Measurements from ENCODE around the gene C1orf52. TPM values are rescaled to one million over a fixed set of nuclear protein-coding genes. Genes with fewer than 3 reads are reported as not detected.

C1orf52 gene
- total and polyA plus RNA-seq, 9 of the 15 experiments (the other 6 are each of a cell fraction or from before 2014, with no cell fraction given): 17.0 to 38.5 (median 33.0) TPM

GRCh38 chr1:85201340-85202091, 57.9 kb downstream of the C1orf52 start (continued):
- TF ChIP-seq HNRNPUL1 (IDR thresholded peaks at IDR 0.05; ENCODE audit: low read length) (no peak), RBM34 (IDR thresholded peaks at IDR 0.05; ENCODE audit: borderline replicate concordance, insufficient read depth, low read length) (no peak), ZNF551 (CRISPR knock-in tag; IDR thresholded peaks at IDR 0.05) (no peak)

GRCh38 chr1:85200463-85201339, 58.8 kb downstream of the C1orf52 start, which contains the start of gene SYDE2:
TSS of gene SYDE2 (minus strand) at chr1:85201016. CDS start at chr1:85200996, 20 bp downstream.
- Histone ChIP-seq H2AFZ (ENCODE audit: low read depth, low read length) (peak within 1 kb of the TSS; percentile 93), H3K4me1 (replicated peaks in 1 of 2; ENCODE audit: control insufficient read depth in 2 of 2, insufficient read depth in 2 of 2, low read length in 2 of 2) (peaks cover 5 to 17% of the 10 kb centered on the region in 2 experiments; a peak in 4 of 5 replicates), H3K79me2 (ENCODE audit: control insufficient read depth, insufficient read depth, low read length) (peaks cover 47% of the 10 kb centered on the region), H4K20me1 (replicated peaks; ENCODE audit: control insufficient read depth, insufficient read depth, low read length) (no peaks in the 10 kb centered on the region), H3K9ac (ENCODE audit: insufficient read depth in 1 of 2, low read depth in 2 of 2, low read length in 2 of 2) (peak within 1 kb of the TSS; percentile 78 to 92), H3K4me3 (peak within 1 kb of the TSS; percentile 68), H3K27me3 (ENCODE audit: control insufficient read depth in 2 of 2, insufficient read depth in 2 of 2, low read length in 2 of 2) (no peaks in the 10 kb centered on the region), H3K9me3 (replicated peaks; ENCODE audit: control insufficient read depth, insufficient read depth, low read depth, low read length) (no peaks in the 10 kb centered on the region), H3K27ac (ENCODE audit: extremely low read depth, low read depth, low read length) (peak within 1 kb of the TSS; percentile 90), H3K9me1 (ENCODE audit: control insufficient read depth, insufficient read depth, low read length) (no peaks in the 10 kb centered on the region), H3K36me3 (ENCODE audit: control insufficient read depth, insufficient read depth, low read length) (no peaks in the 10 kb centered on the region), H3K4me2 (ENCODE audit: insufficient read depth, low read length) (peak within 1 kb of the TSS; percentile 81)
- ChIA-PET POLR2A (interaction anchor here (0.6 to 3.5 kb wide), 7 partner anchors 9 to 123 kb away, joined by 3 to 12 read pairs (median 4); no protein-coding TSS in a partner anchor), CTCF (ENCODE audit: low intra/inter-chr PET ratio) (no interaction called here)
- in situ Hi-C loops (cut with MboI) (no loop called here), intact Hi-C loops (cut with micrococcal nuclease) (loop anchor here (1.0 to 5.0 kb wide), 3 partner anchors 25 to 57 kb away; partner anchors contain the start of gene C1orf52)
- FAIRE-seq (no peak), ATAC-seq (peak; percentile 90), DNase-seq (ENCODE audit: extremely low read depth in 1 of 4, low spot score in 3 of 4) (peak; percentile 91 to 95 (median 92))
- BruUV-seq (replicated peaks): no TSS peak
- 2% methylated on average over 59 of the region's 99 CpGs for WGBS (ENCODE audit: insufficient coverage, low coverage, missing lambda C conversion rate)
- TF ChIP-seq KDM5B (IDR thresholded peaks at IDR 0.05; ENCODE audit: insufficient replicate concordance, low read depth, low read length) (peak; percentile 50), SRSF3 (IDR thresholded peaks at IDR 0.05; ENCODE audit: insufficient read depth, low read length) (no peak), ZNF253 (CRISPR knock-in tag; conservative IDR thresholded peaks at IDR 0.05) (no peak), MTF1 (CRISPR knock-in tag; IDR thresholded peaks at IDR 0.05; ENCODE audit: borderline replicate concordance) (no peak), SP2 (IDR thresholded peaks at IDR 0.05; ENCODE audit: extremely low read depth, low read depth, low read length, poor library complexity, severe bottlenecking) (peak; percentile 45), TEAD1 (CRISPR knock-in tag; IDR thresholded peaks at IDR 0.05) (no peak), GMEB1 (CRISPR knock-in tag; IDR thresholded peaks at IDR 0.05) (peak; percentile 59), YBX1 (IDR thresholded peaks at IDR 0.05) (no peak), NR4A1 (CRISPR knock-in tag; IDR thresholded peaks at IDR 0.05) (0 out of 2 replicates have a peak, but pooled peaks have one; percentile 55), NR4A1 (tag; IDR thresholded peaks at IDR 0.05) (no peak), ZNF277 (CRISPR knock-in tag; IDR thresholded peaks at IDR 0.05; ENCODE audit: borderline replicate concordance) (no peak), SAFB2 (IDR thresholded peaks at IDR 0.05; ENCODE audit: borderline replicate concordance, low read depth, low read length, severe bottlenecking) (no peak)
